Astrocyte (in vitro differentiated cells and primary cell): Measurements from ENCODE around the gene KLK10.

ENCODE experiments used
- CTCF ChIP-seq: IDR thresholded peaks from 2 replicates; pipeline ENCODE4 v1.5.1; 2011; ENCODE audit warnings: low read depth, mild to moderate bottlenecking, inconsistent platforms, low read length, moderate library complexity; ENCODE audit not compliant: insufficient read depth
- EZH2 ChIP-seq: IDR thresholded peaks from 2 replicates; pipeline ENCODE4 v1.6.1; 2012; ENCODE audit warnings: mild to moderate bottlenecking, low read length, inconsistent platforms; ENCODE audit not compliant: insufficient read depth

- TF ChIP-seq CTCF (no peak), EZH2 (no peak)
Observed at GRCh38 chr19:51025809-51026553, 6.5 kb upstream of the KLK10 start.
